ENCODE data around the gene ATXN1. TPM values are rescaled to one million over a fixed set of nuclear protein-coding genes. Genes with fewer than 3 reads are reported as not detected.

ATXN1 gene
- total RNA-seq, 1 donor from 2014 or later: 99.2 TPM

DNA sequence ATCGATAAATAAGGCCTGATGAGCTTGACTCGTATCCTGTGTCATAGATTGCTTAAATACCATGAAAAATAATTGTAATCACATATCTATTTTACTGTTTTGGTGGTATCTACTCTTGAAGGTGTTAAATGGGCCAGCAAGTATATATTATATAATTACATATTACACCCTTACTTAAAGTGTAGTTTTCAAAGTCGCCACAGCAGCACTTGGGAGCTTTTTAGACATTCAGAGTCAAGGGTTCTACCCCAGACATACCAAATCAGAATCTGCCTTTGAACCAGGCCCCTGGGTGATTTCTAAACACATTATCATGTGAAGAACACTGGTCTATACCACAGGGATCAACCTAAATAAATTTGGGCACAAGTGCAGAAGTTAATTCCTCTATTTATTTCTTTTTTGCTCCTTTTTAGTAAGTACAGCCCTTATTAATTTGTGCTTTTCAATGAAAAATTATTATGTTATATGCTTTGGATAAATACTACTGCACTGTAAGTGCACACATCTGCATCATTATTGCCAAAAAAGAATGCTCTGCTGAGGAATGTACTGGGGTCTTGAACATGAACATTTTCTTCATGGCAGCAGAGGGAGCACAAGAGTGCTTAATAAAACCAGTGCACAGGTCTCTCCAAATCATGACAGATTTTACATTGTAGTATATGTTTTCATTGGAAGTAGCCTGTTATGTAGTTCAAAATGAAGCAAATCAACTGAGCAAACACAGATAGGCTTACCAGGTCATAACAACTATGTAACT is 3.1 kb upstream of the ATXN1 start:
- intact Hi-C loops (cut with micrococcal nuclease): loop anchor here (1.0 to 10.0 kb wide), 8 partner anchors 73 to 1500 kb away; partner anchors contain the start of genes DEK, GMPR, KDM1B and NUP153

DNA sequence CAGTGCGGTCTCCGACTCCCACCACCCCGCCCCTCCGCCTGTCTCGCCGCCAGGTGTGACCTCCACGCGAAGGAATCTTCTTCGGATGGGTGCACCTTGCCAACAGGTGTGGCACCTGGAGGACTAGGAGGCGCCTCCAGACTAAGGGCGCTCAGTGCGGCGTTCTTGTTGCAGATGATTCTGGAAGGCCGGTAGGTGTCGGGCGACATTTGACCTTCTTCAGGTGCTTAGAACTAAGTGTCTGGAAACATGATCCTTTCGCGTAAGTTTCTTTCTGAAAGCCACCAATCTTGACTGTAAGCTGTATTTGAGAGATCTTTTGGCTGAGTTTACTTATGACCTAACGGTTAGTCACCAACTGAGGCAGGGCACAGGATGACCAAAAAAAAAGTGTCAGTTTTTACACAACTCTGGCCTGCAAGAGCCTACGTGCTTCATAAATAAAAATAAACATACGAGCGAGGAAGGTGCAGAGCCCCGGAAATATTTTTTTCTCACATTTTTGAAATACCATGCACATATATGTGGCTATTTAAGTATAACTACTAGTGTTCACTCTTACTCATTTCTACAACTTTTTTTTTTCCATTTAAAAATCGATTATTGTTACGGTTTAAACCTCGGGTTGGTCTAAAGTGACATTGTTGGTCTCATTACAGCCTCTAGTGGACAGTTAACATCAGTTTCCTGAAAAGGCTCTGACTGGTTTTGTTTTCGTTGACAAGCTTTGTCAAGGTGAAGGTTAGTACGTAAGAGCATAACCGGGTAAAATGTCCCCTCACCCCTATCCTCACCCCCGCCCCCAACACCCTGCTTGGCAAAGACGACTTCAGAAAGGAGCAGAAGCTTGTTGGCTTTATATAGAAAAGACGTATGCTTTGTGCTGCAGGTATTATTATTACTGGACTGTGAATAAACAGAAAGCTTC is 1.6 kb upstream of the ATXN1 start:
- intact Hi-C loops (cut with micrococcal nuclease): loop anchor here (1.0 to 10.0 kb wide), 12 partner anchors 8 to 1502 kb away; partner anchors contain the start of genes DEK, GMPR, KDM1B and NUP153

GRCh38 chr6:16762268-16762549 is 949 bp upstream of the ATXN1 start:
- intact Hi-C loops (cut with micrococcal nuclease): loop anchor here (2.0 to 10.0 kb wide), 8 partner anchors 75 to 1503 kb away; partner anchors contain the start of genes DEK, GMPR, KDM1B and NUP153

GRCh38 chr6:16761471-16762267 is 409 bp upstream of the ATXN1 start:
- intact Hi-C loops (cut with micrococcal nuclease): loop anchor here (1.0 to 10.0 kb wide), 16 partner anchors 30 to 1503 kb away; partner anchors contain the start of genes DEK, GMPR, KDM1B and NUP153

- intact Hi-C loops (cut with micrococcal nuclease): loop anchor here (1.0 to 10.0 kb wide), 11 partner anchors 55 to 1505 kb away; partner anchors contain the start of genes DEK, FAM8A1, GMPR and KDM1B
Measured at GRCh38 chr6:16759646-16760515, 1.4 kb downstream of the ATXN1 start.

GRCh38 chr6:16759181-16759645 is 2.0 kb downstream of the ATXN1 start:
- intact Hi-C loops (cut with micrococcal nuclease): loop anchor here (1.0 to 5.0 kb wide), 4 partner anchors 54 to 843 kb away; partner anchors contain the start of gene FAM8A1

GRCh38 chr6:16758163-16758975 is 2.9 kb downstream of the ATXN1 start:
- intact Hi-C loops (cut with micrococcal nuclease): loop anchor here (2.0 to 5.0 kb wide), 3 partner anchors 54 to 844 kb away; partner anchors contain the start of gene FAM8A1

DNA sequence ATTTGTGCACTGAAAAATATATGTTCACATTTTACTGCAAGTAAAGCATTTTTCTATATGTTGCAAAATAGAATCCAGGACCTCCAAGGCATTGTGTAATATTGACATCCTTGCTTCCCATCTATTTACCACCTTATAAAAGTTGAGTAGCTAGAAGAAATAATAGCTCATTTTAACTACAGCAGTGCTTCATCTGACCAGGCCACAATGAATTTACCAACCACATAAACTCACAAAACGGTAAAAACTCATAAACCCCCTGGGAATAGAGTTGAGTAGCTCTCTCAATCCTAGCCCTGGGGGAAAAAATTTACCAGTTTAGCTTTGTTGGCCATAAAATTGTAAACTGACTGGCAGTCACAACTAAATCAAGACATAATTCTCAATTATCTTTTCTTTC is 3.9 kb downstream of the ATXN1 start:
- intact Hi-C loops (cut with micrococcal nuclease): loop anchor here (5.0 kb wide), 1 partner anchor 845 kb away; the partner anchor contains the start of gene FAM8A1

GRCh38 chr6:16756660-16757255 is 4.5 kb downstream of the ATXN1 start:
- intact Hi-C loops (cut with micrococcal nuclease): loop anchor here (5.0 kb wide), 1 partner anchor 846 kb away; the partner anchor contains the start of gene FAM8A1

GRCh38 chr6:16755544-16755943 is 5.7 kb downstream of the ATXN1 start:
- intact Hi-C loops (cut with micrococcal nuclease): loop anchor here (5.0 kb wide), 1 partner anchor 847 kb away; the partner anchor contains the start of gene FAM8A1

GRCh38 chr6:16754876-16755275 is 6.4 kb downstream of the ATXN1 start:
- intact Hi-C loops (cut with micrococcal nuclease): loop anchor here (5.0 kb wide), 1 partner anchor 847 kb away; the partner anchor contains the start of gene FAM8A1

DNA sequence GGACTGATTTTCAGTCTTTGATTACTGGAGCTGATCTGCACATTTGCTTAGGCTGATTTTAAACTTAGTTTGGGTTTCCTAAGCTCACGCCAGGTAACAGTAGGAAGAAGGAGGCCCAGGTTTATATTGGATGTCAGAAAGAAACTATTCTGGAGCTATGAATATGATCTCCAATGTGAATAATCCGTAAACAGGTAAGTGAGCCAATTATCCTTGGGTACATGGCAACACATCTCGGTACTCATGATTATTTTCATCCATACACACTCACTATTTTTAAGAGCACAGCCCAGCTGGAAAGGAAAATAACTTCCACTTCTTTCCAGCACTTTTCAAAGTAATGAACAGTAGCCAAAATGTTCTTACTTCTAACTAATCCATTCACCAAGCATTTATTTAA is 7.0 kb downstream of the ATXN1 start:
- intact Hi-C loops (cut with micrococcal nuclease): no loop called here

GRCh38 chr6:16753341-16753740 is 7.9 kb downstream of the ATXN1 start:
- intact Hi-C loops (cut with micrococcal nuclease): no loop called here

- intact Hi-C loops (cut with micrococcal nuclease): no loop called here
Measured at GRCh38 chr6:16752206-16752866, 8.9 kb downstream of the ATXN1 start.

DNA sequence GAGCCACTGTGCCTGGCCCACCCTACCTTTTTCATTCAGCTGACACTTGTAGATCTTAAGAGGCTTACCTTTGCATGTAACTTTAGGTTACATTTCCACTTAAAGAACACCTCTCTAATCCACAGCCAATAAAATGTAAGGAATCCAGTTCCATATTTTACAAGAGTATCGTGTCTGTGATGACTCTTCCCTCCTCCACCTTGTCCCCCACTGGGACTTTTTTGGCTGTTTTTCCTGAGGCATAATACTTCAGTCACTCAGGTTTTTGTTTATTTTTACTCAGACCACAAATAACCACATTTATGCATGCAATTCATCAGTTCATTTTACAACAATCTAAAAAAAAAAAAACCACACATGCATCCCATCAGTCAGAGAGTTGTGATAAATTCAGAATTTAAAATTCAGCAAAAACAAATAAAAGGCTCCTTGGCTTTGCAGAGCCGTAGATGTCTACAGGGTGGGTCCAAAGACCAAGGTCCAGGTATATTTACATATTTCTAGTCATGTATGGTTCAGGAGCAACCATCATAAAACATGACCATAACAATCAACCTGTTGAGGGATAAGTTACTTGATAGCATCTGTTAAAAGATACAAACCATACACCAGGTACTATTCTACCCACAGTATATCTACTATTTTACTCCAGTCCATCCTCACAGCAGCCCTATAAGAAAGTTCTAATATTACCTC is 9.9 kb downstream of the ATXN1 start:
- intact Hi-C loops (cut with micrococcal nuclease): no loop called here

- intact Hi-C loops (cut with micrococcal nuclease): no loop called here
Measured at GRCh38 chr6:16750566-16750965, 10.7 kb downstream of the ATXN1 start.
